Kidney glomerular epithelial cell (primary cell): ENCODE data around the gene KRTAP1-3.
"Not testable (repeated sequence)": the region's sequence is repeated elsewhere in the genome, so short reads cannot be mapped to it uniquely, and the experiment has no call there.

ENCODE experiments used
- DNase-seq: peaks from one replicate; lab custom pipeline; 2025; lab: John Stamatoyannopoulos, UW

The KRTAP1-3 gene

GRCh38 chr17:41010441-41010840, 24.2 kb downstream of the KRTAP1-3 start:
- DNase-seq = no peak

GRCh38 chr17:41009936-41010335, 24.7 kb downstream of the KRTAP1-3 start:
- no peak for DNase-seq

- DNase-seq = no peak
These were observed 25.3 kb downstream of the KRTAP1-3 start for GRCh38 chr17:41009301-41009760.

GRCh38 chr17:41008811-41009210, 25.9 kb downstream of the KRTAP1-3 start, which contains the start of gene KRTAP3-1:
KRTAP3-1 (minus strand) TSS chr17:41009128; CDS start chr17:41009074, 54 bp downstream.
- no peak for DNase-seq

- no peak for DNase-seq
These were observed 30.3 kb downstream of the KRTAP1-3 start for GRCh38 chr17:41004397-41004796.

- no peak for DNase-seq
These were observed 30.7 kb downstream of the KRTAP1-3 start for GRCh38 chr17:41003926-41004325.

GRCh38 chr17:41002814-41003213, 31.9 kb downstream of the KRTAP1-3 start:
- no peak for DNase-seq

GRCh38 chr17:41001795-41002194, 32.9 kb downstream of the KRTAP1-3 start:
- no peak for DNase-seq

- not testable (repeated sequence) for DNase-seq
These were observed 35.1 kb downstream of the KRTAP1-3 start, which contains the start of gene KRTAP3-2 for GRCh38 chr17:40999563-40999962. KRTAP3-2 (minus strand) TSS chr17:40999906; CDS start chr17:40999853, 53 bp downstream.

- no peak for DNase-seq
These were observed 37.3 kb downstream of the KRTAP1-3 start for GRCh38 chr17:40997361-40997760.

- no peak for DNase-seq
These were observed 37.8 kb downstream of the KRTAP1-3 start for GRCh38 chr17:40996829-40997228.

GRCh38 chr17:40995116-40995515, 39.6 kb downstream of the KRTAP1-3 start:
- DNase-seq = no peak

GRCh38 chr17:40993839-40994238, 40.8 kb downstream of the KRTAP1-3 start, which contains the start of gene KRTAP3-3:
KRTAP3-3 (minus strand) TSS chr17:40994164; CDS start chr17:40994097, 67 bp downstream.
- DNase-seq = no peak

GRCh38 chr17:40993084-40993483, 41.6 kb downstream of the KRTAP1-3 start:
- no peak for DNase-seq

- DNase-seq = no peak
These were observed 42.0 kb downstream of the KRTAP1-3 start for GRCh38 chr17:40992666-40993065.

GRCh38 chr17:40986920-40987319, 47.8 kb downstream of the KRTAP1-3 start:
- DNase-seq = no peak

GRCh38 chr17:40984226-40984625, 50.4 kb downstream of the KRTAP1-3 start, which contains the start of gene KRT40:
KRT40 (minus strand) TSS chr17:40984326; CDS start chr17:40984273, 53 bp downstream.
- DNase-seq = no peak
